ENCODE measurements around the gene PAPPA2. TPM values are rescaled to one million over a fixed set of nuclear protein-coding genes. Genes with fewer than 3 reads are reported as not detected.

Gene PAPPA2
- total and polyA plus RNA-seq, 2 of the 4 experiments (the other 2 are of a cell fraction): 0.10 to 0.18 TPM

DNA sequence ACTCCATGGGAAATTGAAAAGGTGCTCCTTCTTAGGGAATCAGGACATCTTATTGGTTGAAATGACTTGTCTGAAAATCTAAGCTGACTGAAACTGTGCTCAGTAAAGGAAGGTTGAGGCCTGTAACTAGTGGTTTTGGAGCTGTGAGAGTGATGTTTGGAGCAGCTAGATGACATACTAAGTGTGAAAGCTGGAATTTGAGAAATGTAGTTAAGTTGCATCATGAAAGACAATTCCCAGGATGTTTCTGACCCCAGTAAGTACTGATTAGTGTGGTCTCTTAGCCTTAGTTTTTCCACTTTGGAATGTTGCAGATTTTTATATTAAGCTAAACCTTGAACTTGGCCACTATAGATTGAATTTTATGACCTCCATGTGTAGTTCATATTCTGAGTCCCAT lies 154.9 kb downstream of the PAPPA2 start:
- Histone ChIP-seq H2AK9ac (replicated peaks; ENCODE audit: low read depth, low read length, poor library complexity) (no peak overlapping the region), H3K9me3 (ENCODE audit: control insufficient read depth, insufficient read depth, low read length) (0 out of 2 replicates have a peak, but pooled peaks cover 2% of the 10 kb centered on the region), H3K36me3 (ENCODE audit: control insufficient read depth, insufficient read depth, low read length) (no peaks in the 10 kb centered on the region), H3K27ac (ENCODE audit: insufficient read depth, low read length) (no peak overlapping the region), H4K20me1 (ENCODE audit: insufficient read depth, low read length) (no peaks in the 10 kb centered on the region), H3K4ac (ENCODE audit: low read depth, low read length) (no peak overlapping the region), H2AFZ (replicated peaks; ENCODE audit: low read length, poor library complexity) (no peak overlapping the region), H3K4me2 (ENCODE audit: low read depth, low read length) (no peak overlapping the region), H3K9me1 (ENCODE audit: insufficient read depth, low read length) (no peaks in the 10 kb centered on the region), H2BK120ac (ENCODE audit: low read depth, low read length) (no peak overlapping the region), H3K9ac (ENCODE audit: low read depth, low read length) (no peak overlapping the region), H3K18ac (ENCODE audit: low read depth, low read length) (no peak overlapping the region), H3K27me3 (ENCODE audit: control insufficient read depth, insufficient read depth, low read length) (no peaks in the 10 kb centered on the region), H2BK20ac (ENCODE audit: low read depth, low read length) (no peak overlapping the region), H4K5ac (ENCODE audit: low read depth, low read length) (no peak overlapping the region), H3K23ac (ENCODE audit: low read depth, low read length) (no peak overlapping the region), H4K8ac (ENCODE audit: low read depth in 2 of 2, low read length in 2 of 2) (no peak overlapping the region), H3K56ac (ENCODE audit: extremely low read depth, insufficient read depth, low read length) (no peak overlapping the region), H2BK15ac (ENCODE audit: low read depth, low read length) (no peak overlapping the region), H2BK5ac (ENCODE audit: low read depth, low read length, poor library complexity, severe bottlenecking) (no peak overlapping the region), H3K4me1 (ENCODE audit: control insufficient read depth, insufficient read depth, low read length) (no peaks in the 10 kb centered on the region), H3K4me3 (ENCODE audit: insufficient read depth, low read depth, low read length) (no peak overlapping the region), H4K91ac (ENCODE audit: insufficient read depth, low read depth, low read length) (no peak overlapping the region), H2AK5ac (ENCODE audit: low read depth, low read length) (no peak overlapping the region), H3K14ac (replicated peaks; ENCODE audit: low read depth, low read length) (no peak overlapping the region), H3K79me1 (ENCODE audit: low read depth in 1 of 2, low read length in 2 of 2) (no peaks in the 10 kb centered on the region)
- TF ChIP-seq CTCF (conservative IDR thresholded peaks at IDR 0.05; ENCODE audit: low read depth, low read length) (no peak), USF2 (IDR thresholded peaks at IDR 0.05; ENCODE audit: low read depth, low read length) (no peak), POLR2A (IDR thresholded peaks at IDR 0.05; ENCODE audit: low read depth, low read length) (no peak), MAFK (IDR thresholded peaks at IDR 0.05; ENCODE audit: low read depth, low read length) (no peak)
- POLR2A ChIA-PET (ENCODE audit: unreplicated experiment): no interaction called here
- dilution Hi-C loops (cut with HindIII; ENCODE audit: low sequenced_read_pairs, unreplicated experiment): no loop called here
- intact Hi-C loops (cut with micrococcal nuclease): no loop called here
- no TSS peak for BruUV-seq (replicated peaks)
- ATAC-seq (ENCODE audit: low read depth): no peak
- DNase-seq: no peak
- CTCF ChIA-PET: no interaction called here
- in situ Hi-C loops (cut with MboI; ENCODE audit: low sequenced_read_pairs): no loop called here
